ENCODE measurements around the gene DCUN1D3. TPM values are rescaled to one million over a fixed set of nuclear protein-coding genes. Genes with fewer than 3 reads are reported as not detected.
"Not testable (repeated sequence)": the region's sequence is repeated elsewhere in the genome, so short reads cannot be mapped to it uniquely, and the experiment has no call there.

DCUN1D3 gene
- total RNA-seq, 4 donors from 2014 or later, result 10.3 to 13.7 (median 11.8) TPM

- no peak overlapping the region for H3K4me3 ChIP-seq (replicated peaks in 1 of 3)
- TF ChIP-seq CTCF (IDR thresholded peaks at IDR 0.05) (no peak), POLR2A (IDR thresholded peaks at IDR 0.05) (no peak)
- H3K27me3 ChIP-seq, result no peaks in the 10 kb centered on the region
- no peak for DNase-seq
- intact Hi-C loops (cut with DNase I), result no loop called here
- H3K36me3 ChIP-seq, result peaks cover 0 to 3% of the 10 kb centered on the region in 2 donors
- H3K4me1 ChIP-seq, result peaks cover 13 to 39% of the 10 kb centered on the region in 2 donors
- no peaks in the 10 kb centered on the region for H3K9me3 ChIP-seq
- peak overlapping the region in 1 of 3 donors; percentile 18 for H3K27ac ChIP-seq
- 80 to 87% methylated on average over 6 of the region's 6 CpGs for WGBS, 2 donors
These were observed 34.6 kb downstream of the DCUN1D3 start for GRCh38 chr16:20865420-20866131.

GRCh38 chr16:20864376-20864775, 35.8 kb downstream of the DCUN1D3 start:
- intact Hi-C loops (cut with DNase I); H3K4me3 ChIP-seq (replicated peaks in 1 of 3); H3K27me3 ChIP-seq; DNase-seq; H3K27ac ChIP-seq; H3K9me3 ChIP-seq: not testable (repeated sequence)
- 92 to 93% methylated on average over 6 of the region's 6 CpGs for WGBS, 2 donors
- peaks cover 9 to 12% of the 10 kb centered on the region in 2 donors for H3K36me3 ChIP-seq
- peaks cover 9 to 35% of the 10 kb centered on the region in 2 donors for H3K4me1 ChIP-seq

- Histone ChIP-seq H3K9me3 (no peaks in the 10 kb centered on the region), H3K27me3 (no peaks in the 10 kb centered on the region), H3K4me3 (replicated peaks in 1 of 3) (no peak overlapping the region), H3K4me1 (peaks cover 0 to 16% of the 10 kb centered on the region in 2 donors), H3K36me3 (peaks cover 9 to 12% of the 10 kb centered on the region in 2 donors), H3K27ac (no peak overlapping the region)
- DNase-seq, result no peak
- intact Hi-C loops (cut with DNase I), result no loop called here
- WGBS, 2 donors, result 95 to 96% methylated on average over 17 to 19 of the region's 21 CpGs
- TF ChIP-seq CTCF (IDR thresholded peaks at IDR 0.05), result no peak
- TF ChIP-seq POLR2A (IDR thresholded peaks at IDR 0.05), result no peak
These were observed 37.8 kb downstream of the DCUN1D3 start for GRCh38 chr16:20862162-20862960.

GRCh38 chr16:20860995-20861394, 39.2 kb downstream of the DCUN1D3 start:
- H3K4me3 ChIP-seq (replicated peaks in 1 of 3); H3K27me3 ChIP-seq; H3K27ac ChIP-seq; H3K4me1 ChIP-seq; DNase-seq; intact Hi-C loops (cut with DNase I); H3K9me3 ChIP-seq: not testable (repeated sequence)
- H3K36me3 ChIP-seq, result peaks cover 9 to 12% of the 10 kb centered on the region in 2 donors
- 78 to 90% methylated on average over 3 to 4 of the region's 4 CpGs for WGBS, 2 donors

GRCh38 chr16:20860361-20860760, 39.8 kb downstream of the DCUN1D3 start:
- no peaks in the 10 kb centered on the region for H3K27me3 ChIP-seq
- TF ChIP-seq POLR2A (IDR thresholded peaks at IDR 0.05) (no peak), CTCF (IDR thresholded peaks at IDR 0.05) (no peak)

GRCh38 chr16:20859699-20860098, 40.5 kb downstream of the DCUN1D3 start:
- 78% methylated on average over 4 of the region's 4 CpGs for WGBS, 2 donors
- H3K4me1 ChIP-seq, result no peaks in the 10 kb centered on the region
- H3K27me3 ChIP-seq, result no peaks in the 10 kb centered on the region
- H3K4me3 ChIP-seq (replicated peaks in 1 of 3), result no peak overlapping the region
- intact Hi-C loops (cut with DNase I), result loop anchor here (10.0 kb wide), 1 partner anchor 45 kb away; the partner anchor contains the start of genes DCUN1D3 and LYRM1
- no peak overlapping the region for H3K27ac ChIP-seq
- H3K36me3 ChIP-seq, result peaks cover 9 to 12% of the 10 kb centered on the region in 2 donors
- no peaks in the 10 kb centered on the region for H3K9me3 ChIP-seq
- no peak for DNase-seq
- TF ChIP-seq POLR2A (IDR thresholded peaks at IDR 0.05) (no peak), CTCF (IDR thresholded peaks at IDR 0.05) (no peak)

More at GRCh38 chr16:20860361-20860760, 39.8 kb downstream of the DCUN1D3 start:
- no peak overlapping the region for H3K27ac ChIP-seq
- no peaks in the 10 kb centered on the region for H3K9me3 ChIP-seq
- H3K4me3 ChIP-seq (replicated peaks in 1 of 3), result no peak overlapping the region
- H3K36me3 ChIP-seq, result peaks cover 9 to 12% of the 10 kb centered on the region in 2 donors
- intact Hi-C loops (cut with DNase I), result no loop called here
- WGBS, 2 donors, result 82% methylated on average over 4 of the region's 4 CpGs
- no peak for DNase-seq
- no peaks in the 10 kb centered on the region for H3K4me1 ChIP-seq
